DND-41 (cell line): ENCODE measurements around the gene VPS36.

Experiments used
- ATAC-seq: fragments of 200-7000 bp; cut with Tn5 transposase; 3 replicates; pipeline ENCODE4 v1.9.1; 2021; ENCODE audit warnings: low read depth; ENCODE audit not compliant: insufficient read depth
- DNase-seq: peaks from one replicate; pipeline ENCODE4 v3.0.0-alpha.2; 2020
- H2AFZ ChIP-seq: 2 replicates; pipeline ENCODE4 v1.6.0; 2012; ENCODE audit warnings: low read depth, low read length
- H3K27ac ChIP-seq: 2 replicates; pipeline ENCODE4 v1.5.1; 2012; ENCODE audit warnings: low read length, inconsistent platforms
- H3K27me3 ChIP-seq: fragments of 200-600 bp; sonication (generic); 2 replicates; pipeline ENCODE4 v1.6.0; 2012; ENCODE audit warnings: low read length, mild to moderate bottlenecking, inconsistent platforms; ENCODE audit not compliant: insufficient read depth, poor library complexity
- H3K36me3 ChIP-seq: 2 replicates; pipeline ENCODE4 v1.5.1; 2012; ENCODE audit warnings: low read length, inconsistent platforms; ENCODE audit not compliant: insufficient read depth
- H3K4me1 ChIP-seq: 2 replicates; pipeline ENCODE4 v1.5.1; 2012; ENCODE audit warnings: mild to moderate bottlenecking, low read length; ENCODE audit not compliant: insufficient read depth
- H3K4me2 ChIP-seq: 2 replicates; pipeline ENCODE4 v1.6.0; 2012; ENCODE audit warnings: mild to moderate bottlenecking, moderate library complexity, low read length, inconsistent platforms; ENCODE audit not compliant: insufficient read depth
- H3K4me3 ChIP-seq, 2 experiments: fragments of 200-600 bp in 1 of 2; shearing (Covaris generic) in 1 of 2; 2 replicates each; pipeline ENCODE4 v1.5.1; 2012 to 2016; ENCODE audit warnings: inconsistent platforms in 2 of 2, low read length in 2 of 2, mild to moderate bottlenecking in 2 of 2, low read depth in 1 of 2, moderate library complexity in 1 of 2
- H3K79me2 ChIP-seq: 2 replicates; pipeline ENCODE4 v1.6.0; 2012; ENCODE audit warnings: low read length, inconsistent platforms; ENCODE audit not compliant: insufficient read depth
- H3K9ac ChIP-seq: 2 replicates; pipeline ENCODE4 v1.6.0; 2012; ENCODE audit warnings: low read depth, mild to moderate bottlenecking, inconsistent platforms, low read length, moderate library complexity
- H3K9me3 ChIP-seq: 2 replicates; pipeline ENCODE4 v1.5.1; 2012; ENCODE audit warnings: low read length, moderate library complexity, mild to moderate bottlenecking, inconsistent platforms; ENCODE audit not compliant: insufficient read depth, severe bottlenecking
- H4K20me1 ChIP-seq: 2 replicates; pipeline ENCODE4 v1.6.0; 2012; ENCODE audit warnings: low read length; ENCODE audit not compliant: insufficient read depth
- CTCF ChIP-seq: IDR thresholded peaks from 2 replicates; pipeline ENCODE4 v1.5.1; 2012; ENCODE audit warnings: borderline replicate concordance, low read length, moderate library complexity, mild to moderate bottlenecking; ENCODE audit not compliant: poor library complexity, severe bottlenecking; ENCODE audit errors: extremely low read depth
- EZH2 ChIP-seq: IDR thresholded peaks from 3 replicates; pipeline ENCODE4 v1.6.1; 2012; ENCODE audit warnings: borderline replicate concordance, low read depth, mild to moderate bottlenecking, moderate library complexity, low read length, inconsistent platforms; ENCODE audit not compliant: severe bottlenecking

Gene VPS36

GRCh38 chr13:52405767-52406494, 44.5 kb downstream of the VPS36 start, which contains the start of gene THSD1:
TSS of gene THSD1 (minus strand) at chr13:52406172. CDS start at chr13:52402600, 3,572 bp downstream.
- H3K36me3 ChIP-seq: peaks cover 4% of the 10 kb centered on the region; the same call in 1 of the 2 replicates
- no peak within 1 kb of the TSS for H3K9ac ChIP-seq
- DNase-seq (no peak), ATAC-seq (no peak)
- TF ChIP-seq EZH2 (no peak), CTCF (no peak)
- H3K9me3 ChIP-seq: no peaks in the 10 kb centered on the region
- H3K4me1 ChIP-seq: no peaks in the 10 kb centered on the region
- no peaks in the 10 kb centered on the region for H4K20me1 ChIP-seq
- H3K4me3 ChIP-seq: no peak within 1 kb of the TSS
- H3K27ac ChIP-seq: no peak within 1 kb of the TSS
- no peaks in the 10 kb centered on the region for H3K27me3 ChIP-seq
- no peaks in the 10 kb centered on the region for H3K79me2 ChIP-seq
- H3K4me2 ChIP-seq: no peak within 1 kb of the TSS
- H2AFZ ChIP-seq: no peak within 1 kb of the TSS

- ATAC-seq (no peak), DNase-seq (no peak)
- no peak overlapping the region for H3K27ac ChIP-seq
- TF ChIP-seq CTCF: no peak
- TF ChIP-seq EZH2: no peak
- H3K9me3 ChIP-seq: no peaks in the 10 kb centered on the region
- no peaks in the 10 kb centered on the region; the same call in 1 of the 2 replicates for H3K36me3 ChIP-seq
- H2AFZ ChIP-seq: no peak overlapping the region
- H3K79me2 ChIP-seq: no peaks in the 10 kb centered on the region
- H3K4me1 ChIP-seq: no peaks in the 10 kb centered on the region
- no peak overlapping the region for H3K9ac ChIP-seq
- no peaks in the 10 kb centered on the region for H3K27me3 ChIP-seq
- no peak overlapping the region for H3K4me2 ChIP-seq
- no peak overlapping the region for H3K4me3 ChIP-seq
- no peaks in the 10 kb centered on the region for H4K20me1 ChIP-seq
These were observed 45.1 kb downstream of the VPS36 start for GRCh38 chr13:52405369-52405766.

- no peak overlapping the region for H3K4me3 ChIP-seq
- ATAC-seq (peak; percentile 37; the same call in 1 of the 3 replicates), DNase-seq (no peak)
- H2AFZ ChIP-seq: no peak overlapping the region
- no peaks in the 10 kb centered on the region for H3K4me1 ChIP-seq
- H4K20me1 ChIP-seq: no peaks in the 10 kb centered on the region
- H3K4me2 ChIP-seq: no peak overlapping the region
- H3K79me2 ChIP-seq: no peaks in the 10 kb centered on the region
- no peak for TF ChIP-seq EZH2
- no peak for TF ChIP-seq CTCF
- H3K27ac ChIP-seq: no peak overlapping the region
- H3K27me3 ChIP-seq: no peaks in the 10 kb centered on the region
- H3K36me3 ChIP-seq: no peaks in the 10 kb centered on the region
- H3K9ac ChIP-seq: no peak overlapping the region
- H3K9me3 ChIP-seq: no peaks in the 10 kb centered on the region
These were observed 50.7 kb downstream of the VPS36 start for GRCh38 chr13:52399708-52400107.
